HG03196 (cell line): ENCODE results near the gene COL16A1.

Source experiments
- ATAC-seq: cut with Tn5 transposase; IDR thresholded peaks from one replicate; pipeline ENCODE4 v1.9.1; 2021; ENCODE audit not compliant: unreplicated experiment

COL16A1 gene

GRCh38 chr1:31733389-31734219 is 29.8 kb upstream of the COL16A1 start:
- no peak for ATAC-seq

- no peak for ATAC-seq
These were observed 29.0 kb upstream of the COL16A1 start for GRCh38 chr1:31732751-31733289.

GRCh38 chr1:31732343-31732742 is 28.5 kb upstream of the COL16A1 start:
- no peak for ATAC-seq

DNA sequence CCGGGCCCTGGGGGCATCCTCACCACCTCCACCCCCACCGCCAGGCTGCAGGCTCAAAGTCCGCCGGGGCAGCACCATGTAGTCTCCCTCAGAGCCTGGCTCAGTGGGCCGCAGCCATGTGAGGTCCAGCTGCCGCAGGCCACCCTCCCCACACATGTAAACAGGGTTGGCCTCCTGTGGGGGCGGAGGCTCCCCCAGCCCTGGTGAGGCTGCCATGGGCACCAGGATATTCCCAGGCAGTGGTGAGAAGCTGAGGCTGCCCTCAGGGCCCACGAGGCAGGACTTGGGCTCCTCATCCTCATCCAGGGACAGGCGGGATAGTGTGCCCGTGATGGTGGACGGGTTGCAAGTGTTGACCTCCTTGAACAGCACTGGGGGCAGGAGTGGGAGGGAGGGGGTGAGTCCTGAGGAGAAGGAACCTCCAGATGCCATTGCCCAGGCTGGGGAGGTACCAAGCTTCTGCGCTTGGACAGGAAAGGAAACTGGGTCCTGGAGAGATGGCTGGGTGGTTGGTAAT is 27.3 kb upstream of the COL16A1 start:
- no peak for ATAC-seq

DNA sequence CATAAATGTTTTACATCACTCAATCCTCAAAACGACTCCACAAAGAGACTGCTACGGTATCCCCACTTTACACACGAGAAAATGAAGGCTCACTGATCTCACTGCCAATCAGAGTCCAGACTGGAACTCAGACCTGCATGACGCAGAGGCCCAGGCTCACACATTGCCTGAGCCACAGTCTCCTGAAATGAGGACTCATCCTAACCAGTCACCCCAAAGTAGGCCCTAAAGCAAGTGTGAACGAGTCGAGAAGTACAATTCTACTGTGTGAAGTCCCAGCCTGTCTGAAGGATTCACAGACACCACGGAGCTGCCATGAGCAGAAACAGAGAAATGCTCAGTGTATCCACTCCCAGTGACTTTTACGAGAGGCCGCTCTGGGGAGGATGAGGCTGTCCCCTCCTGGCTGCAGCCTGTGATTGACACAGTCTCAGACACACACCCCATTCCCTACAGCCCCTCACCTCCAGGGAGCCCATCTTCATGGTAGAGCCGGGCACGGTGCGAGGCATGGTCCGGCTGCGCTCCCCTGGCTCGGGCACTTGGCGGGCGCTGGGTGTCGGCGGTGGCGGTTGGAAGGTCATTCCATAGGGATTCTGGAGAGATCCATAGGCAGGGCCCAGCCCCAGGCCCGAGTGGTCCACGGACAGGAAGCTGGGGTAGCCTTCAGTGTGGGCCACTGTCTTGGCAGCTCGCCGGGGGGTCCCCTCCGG is 26.7 kb upstream of the COL16A1 start:
- ATAC-seq: no peak

DNA sequence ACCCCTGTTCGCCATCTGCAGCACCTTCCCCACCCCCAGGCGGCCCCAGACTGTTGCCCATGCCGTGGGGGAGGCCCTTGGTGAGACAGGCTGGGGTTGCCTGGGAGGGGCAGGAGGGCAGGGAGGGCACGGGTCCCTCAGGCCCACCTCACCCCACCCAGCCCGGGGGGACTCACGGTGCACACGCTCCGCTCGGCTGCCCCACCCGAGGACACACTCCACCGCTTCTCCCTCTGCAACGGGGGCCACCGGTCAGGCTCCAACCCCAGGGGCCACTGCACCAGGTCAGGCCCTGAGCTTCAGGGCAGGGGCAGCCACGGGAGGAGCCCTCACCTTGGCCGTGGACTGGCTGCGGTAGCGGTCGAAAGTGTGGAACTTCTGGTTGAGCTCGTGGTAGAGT is 24.0 kb upstream of the COL16A1 start:
- ATAC-seq: no peak

DNA sequence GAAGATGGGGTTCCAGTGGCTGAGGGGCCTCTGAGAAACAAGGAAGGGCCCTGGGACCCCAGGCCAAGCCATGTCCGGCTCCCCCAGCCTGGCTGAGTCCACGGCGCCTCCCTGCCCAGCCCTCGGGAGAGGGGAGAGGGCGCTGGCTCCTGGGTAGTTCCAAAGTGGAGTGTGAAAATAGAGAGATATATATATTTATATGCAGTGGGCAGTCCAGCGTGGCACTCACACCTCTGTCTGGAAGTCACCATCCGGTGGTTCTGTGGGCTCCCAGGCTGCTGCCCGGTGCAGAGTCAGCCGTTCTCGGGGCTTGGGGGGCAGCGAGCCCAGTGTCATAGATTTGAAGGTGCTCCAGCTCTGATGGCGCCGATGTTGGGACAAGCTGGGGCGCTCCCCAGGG is 23.4 kb upstream of the COL16A1 start:
- ATAC-seq: no peak

- no peak for ATAC-seq
These were observed 22.9 kb upstream of the COL16A1 start for GRCh38 chr1:31726715-31727114.

DNA sequence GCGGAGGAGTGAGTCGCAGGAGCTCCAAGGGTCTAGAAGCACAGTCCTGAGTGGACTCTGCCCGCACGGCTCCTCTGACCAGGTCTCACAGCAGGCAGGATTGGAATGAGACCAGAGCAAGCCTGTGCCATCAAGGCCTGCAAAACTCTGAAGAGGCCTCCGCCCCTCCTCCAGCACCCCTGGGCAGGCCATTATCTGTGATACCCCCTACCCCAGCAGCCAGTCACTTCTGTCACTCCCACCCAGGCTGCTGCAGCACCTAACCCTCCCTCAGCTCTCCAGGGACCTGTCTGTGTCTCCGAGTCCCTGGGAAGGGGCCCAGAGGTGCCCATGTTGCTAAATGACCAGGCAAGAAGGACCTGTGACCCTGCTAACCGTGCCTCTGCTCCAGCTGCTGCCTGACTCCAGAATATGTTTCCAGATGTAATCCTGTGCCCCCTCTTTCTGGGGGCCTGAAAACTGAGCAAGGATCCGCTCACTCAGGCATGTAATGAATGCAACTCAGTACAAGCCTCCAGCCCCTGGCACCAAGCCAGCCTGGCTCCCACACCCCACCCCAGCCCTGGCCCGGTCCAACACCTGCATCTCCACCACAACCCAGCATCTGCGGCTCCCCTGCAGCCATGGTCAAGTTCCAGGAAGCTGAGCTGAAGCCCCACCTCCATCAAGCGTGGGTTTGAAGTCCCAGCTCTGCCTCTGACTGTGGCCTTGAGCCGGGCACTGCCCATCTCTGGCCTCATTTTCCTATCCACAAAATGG is 22.1 kb upstream of the COL16A1 start:
- ATAC-seq: no peak

GRCh38 chr1:31725134-31725533 is 21.3 kb upstream of the COL16A1 start:
- no peak for ATAC-seq

DNA sequence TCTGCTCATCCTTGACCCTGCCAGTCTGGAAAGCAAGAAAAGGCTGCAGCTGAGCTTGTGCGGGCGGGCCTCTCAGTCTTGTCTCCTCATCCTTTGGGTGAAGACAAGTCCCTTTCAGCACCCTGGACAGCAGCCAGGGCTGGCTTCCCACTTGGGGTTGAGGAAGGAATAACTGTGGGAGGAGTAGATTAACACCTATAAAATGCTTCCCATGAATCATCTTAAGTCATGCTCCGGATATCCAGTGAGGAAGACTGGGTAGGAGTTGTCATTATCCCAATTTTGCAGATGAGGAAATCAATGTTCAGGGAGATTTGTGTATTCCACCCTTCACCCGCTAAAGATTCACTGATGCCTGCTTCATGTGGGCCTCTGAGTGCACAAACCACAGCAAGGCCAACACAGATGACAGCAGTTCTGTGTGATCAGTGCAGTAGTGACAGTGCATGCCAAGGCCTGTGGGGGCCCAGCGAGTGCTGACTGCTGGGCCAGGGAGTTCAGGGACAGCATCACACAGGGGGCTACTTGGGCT is 20.1 kb upstream of the COL16A1 start:
- ATAC-seq: no peak

DNA sequence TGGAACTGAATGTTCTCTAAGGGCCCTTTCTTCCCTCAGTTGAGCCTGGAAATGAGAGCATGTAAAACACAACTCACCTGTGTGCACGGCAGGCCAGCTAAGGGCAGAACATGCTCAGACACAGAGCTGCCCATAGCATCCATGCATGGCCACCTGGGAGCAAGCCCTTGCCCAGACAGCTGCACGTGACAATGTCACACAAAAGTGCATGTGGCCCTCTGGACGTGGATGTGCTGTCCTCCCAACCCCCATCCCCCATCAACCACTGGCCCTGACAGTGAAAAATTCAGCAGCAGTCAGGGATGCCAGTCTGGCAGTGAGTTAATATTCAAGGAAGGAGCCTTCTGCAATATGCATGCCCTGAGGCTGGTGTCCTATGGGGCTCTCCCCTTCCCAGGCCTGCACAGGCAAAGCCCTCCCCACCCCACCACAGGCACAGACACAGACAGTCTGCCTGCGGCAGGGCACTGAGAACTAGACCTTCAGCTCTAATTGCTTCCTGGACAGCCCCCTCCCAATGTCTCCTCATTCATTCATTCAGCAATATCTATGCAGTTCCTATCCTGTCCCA is 14.6 kb upstream of the COL16A1 start:
- ATAC-seq: no peak

GRCh38 chr1:31717341-31717740 is 13.5 kb upstream of the COL16A1 start:
- no peak for ATAC-seq

- ATAC-seq: no peak
These were observed 12.0 kb upstream of the COL16A1 start for GRCh38 chr1:31715873-31716220.

GRCh38 chr1:31715087-31715872 is 11.5 kb upstream of the COL16A1 start:
- ATAC-seq: no peak

- no peak for ATAC-seq
These were observed 10.7 kb upstream of the COL16A1 start for GRCh38 chr1:31714442-31715086.

GRCh38 chr1:31712630-31713029 is 8.8 kb upstream of the COL16A1 start:
- no peak for ATAC-seq

- ATAC-seq: no peak
These were observed 8.3 kb upstream of the COL16A1 start for GRCh38 chr1:31712068-31712467.

- ATAC-seq: no peak
These were observed 4.5 kb upstream of the COL16A1 start for GRCh38 chr1:31708324-31708723.
